HFF-Myc (cell line): ENCODE measurements around the gene PPP1R2.
"Not testable (repeated sequence)": the region's sequence is repeated elsewhere in the genome, so short reads cannot be mapped to it uniquely, and the experiment has no call there.

Experiments
- DNase-seq: peaks from one replicate; pipeline ENCODE4 v3.0.0-alpha.2; 2011; ENCODE audit warnings: low read depth; ENCODE audit errors: extremely low read depth
- H3K4me3 ChIP-seq: replicated peaks from 2 replicates; pipeline ENCODE4 v1.5.1; 2011; ENCODE audit warnings: low read depth, mild to moderate bottlenecking, control low read depth, low read length
- TF ChIP-seq, protein P1 (sequence below): IDR thresholded peaks from 2 replicates; pipeline ENCODE4 v1.5.1; 2012; ENCODE audit warnings: mild to moderate bottlenecking, low read depth, low read length, control low read depth; ENCODE audit errors: missing control alignments

PPP1R2 gene

DNA sequence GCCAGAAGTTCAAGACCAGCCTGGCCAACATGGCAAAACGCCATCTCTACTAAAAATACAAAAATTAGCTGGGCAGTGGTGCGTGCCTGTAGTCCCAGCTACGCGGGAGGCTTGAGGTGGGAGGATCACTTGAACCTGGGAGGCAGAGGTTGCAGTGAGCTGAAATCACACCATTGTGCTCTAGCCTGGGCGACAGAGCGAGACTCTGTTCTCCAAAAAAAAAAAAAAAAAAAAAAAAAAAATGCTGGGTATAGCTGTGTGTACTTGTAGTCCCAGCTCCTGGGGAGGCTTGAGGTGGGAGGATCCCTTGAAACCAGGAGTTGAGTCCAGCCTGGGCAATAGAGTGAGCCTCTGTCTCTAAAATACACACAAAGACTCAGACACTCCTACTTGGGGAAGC is 32.0 kb downstream of the PPP1R2 start:
- TF ChIP-seq, protein P1, sequence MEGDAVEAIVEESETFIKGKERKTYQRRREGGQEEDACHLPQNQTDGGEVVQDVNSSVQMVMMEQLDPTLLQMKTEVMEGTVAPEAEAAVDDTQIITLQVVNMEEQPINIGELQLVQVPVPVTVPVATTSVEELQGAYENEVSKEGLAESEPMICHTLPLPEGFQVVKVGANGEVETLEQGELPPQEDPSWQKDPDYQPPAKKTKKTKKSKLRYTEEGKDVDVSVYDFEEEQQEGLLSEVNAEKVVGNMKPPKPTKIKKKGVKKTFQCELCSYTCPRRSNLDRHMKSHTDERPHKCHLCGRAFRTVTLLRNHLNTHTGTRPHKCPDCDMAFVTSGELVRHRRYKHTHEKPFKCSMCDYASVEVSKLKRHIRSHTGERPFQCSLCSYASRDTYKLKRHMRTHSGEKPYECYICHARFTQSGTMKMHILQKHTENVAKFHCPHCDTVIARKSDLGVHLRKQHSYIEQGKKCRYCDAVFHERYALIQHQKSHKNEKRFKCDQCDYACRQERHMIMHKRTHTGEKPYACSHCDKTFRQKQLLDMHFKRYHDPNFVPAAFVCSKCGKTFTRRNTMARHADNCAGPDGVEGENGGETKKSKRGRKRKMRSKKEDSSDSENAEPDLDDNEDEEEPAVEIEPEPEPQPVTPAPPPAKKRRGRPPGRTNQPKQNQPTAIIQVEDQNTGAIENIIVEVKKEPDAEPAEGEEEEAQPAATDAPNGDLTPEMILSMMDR, result no peak
- DNase-seq, result no peak

DNA sequence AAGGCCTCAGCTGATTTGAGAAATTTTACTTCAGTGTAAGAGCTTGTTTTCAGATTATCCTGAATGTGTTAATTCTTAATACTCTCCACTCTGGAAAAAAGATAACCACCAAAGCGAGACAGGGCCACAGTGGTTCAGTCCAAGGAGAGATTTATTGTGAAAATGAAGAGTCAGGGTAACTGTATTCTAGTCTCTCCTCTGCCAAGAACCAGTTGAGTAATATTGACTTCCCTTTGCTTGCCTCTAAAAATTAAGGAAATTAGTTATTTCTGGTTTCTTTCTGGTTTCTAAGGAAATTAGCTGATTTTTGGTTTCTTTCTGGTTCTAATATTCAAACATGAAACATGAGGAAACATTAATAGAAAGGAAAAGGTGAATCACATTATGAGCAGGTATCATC is 34.9 kb downstream of the PPP1R2 start:
- TF ChIP-seq, protein P1, result no peak
- no peak for DNase-seq
- no peak overlapping the region for H3K4me3 ChIP-seq

More for the DNA sequence above, 32.0 kb downstream of the PPP1R2 start:
- H3K4me3 ChIP-seq, result no peak overlapping the region

- TF ChIP-seq, protein P1, result no peak
- H3K4me3 ChIP-seq, result no peak overlapping the region
- no peak for DNase-seq
Observed at GRCh38 chr3:195475614-195476013, 67.5 kb downstream of the PPP1R2 start.

GRCh38 chr3:195475116-195475515 is 68.0 kb downstream of the PPP1R2 start:
- DNase-seq, H3K4me3 ChIP-seq: not testable (repeated sequence)

- no peak for DNase-seq
- TF ChIP-seq, protein P1, result no peak
- H3K4me3 ChIP-seq, result no peak overlapping the region
Observed at GRCh38 chr3:195468841-195469240, 74.3 kb downstream of the PPP1R2 start.

DNA sequence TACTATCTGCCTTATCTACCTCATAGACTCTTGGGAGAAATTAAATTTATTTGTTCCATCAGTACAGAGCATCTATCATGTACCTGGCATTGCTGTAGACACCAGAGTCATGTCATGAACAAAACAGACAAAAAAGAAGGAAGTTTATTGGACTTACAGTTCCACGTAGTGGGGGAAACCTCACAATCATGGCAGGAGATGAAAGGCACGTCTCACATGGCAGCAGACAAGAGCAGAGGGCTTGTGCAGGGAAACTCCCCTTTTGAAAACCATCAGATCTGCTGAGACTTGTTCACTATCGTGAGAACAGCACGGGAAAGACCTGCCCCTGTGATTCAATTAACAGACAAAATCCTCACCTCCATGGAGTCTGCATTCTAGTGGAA is 74.7 kb downstream of the PPP1R2 start:
- no peak overlapping the region for H3K4me3 ChIP-seq
- no peak for DNase-seq

DNA sequence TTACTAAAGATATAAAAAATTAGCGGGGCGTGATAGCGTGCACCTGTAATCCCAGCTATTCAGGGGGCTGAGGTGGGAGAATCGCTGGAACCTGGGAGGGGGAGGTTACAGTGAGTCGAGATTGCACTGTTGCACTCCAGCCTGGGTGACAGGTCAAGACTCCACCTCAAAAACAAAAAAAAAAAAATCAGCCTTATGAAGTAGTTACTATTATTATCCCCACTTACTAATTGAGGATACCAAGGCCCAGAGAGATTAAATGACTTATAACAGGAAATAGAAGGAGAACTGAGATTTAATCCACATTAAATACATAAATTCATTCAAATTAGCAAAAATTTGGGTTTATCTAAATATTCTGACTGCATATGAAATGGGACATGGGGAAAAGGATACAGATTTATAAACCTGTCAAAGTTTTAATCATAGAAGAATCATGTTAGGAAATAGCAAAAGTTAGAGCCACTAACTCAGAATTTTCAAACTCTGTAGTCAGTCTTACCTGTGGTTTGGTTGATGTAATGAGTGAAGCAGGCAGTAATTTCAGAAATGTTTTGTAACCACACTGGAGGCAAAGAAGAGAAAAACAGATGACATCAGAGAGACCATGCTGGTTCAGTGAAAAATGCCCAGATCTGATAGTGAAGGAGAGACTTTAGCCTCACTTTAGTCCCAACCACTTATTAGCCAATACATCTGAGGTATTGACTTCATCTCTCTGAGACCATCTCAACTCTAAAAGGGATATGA is 75.3 kb downstream of the PPP1R2 start:
- no peak overlapping the region for H3K4me3 ChIP-seq
- no peak for DNase-seq
- TF ChIP-seq, protein P1, result no peak

More for the DNA sequence above, 74.7 kb downstream of the PPP1R2 start:
- TF ChIP-seq, protein P1, result no peak
